ENCODE results near the gene CAB39L. TPM values are rescaled to one million over a fixed set of nuclear protein-coding genes. Genes with fewer than 3 reads are reported as not detected.

The CAB39L gene
- polyA plus RNA-seq, 2 of the 4 experiments (the other 2 are of a cell fraction) = 2.3 to 5.2 TPM

DNA sequence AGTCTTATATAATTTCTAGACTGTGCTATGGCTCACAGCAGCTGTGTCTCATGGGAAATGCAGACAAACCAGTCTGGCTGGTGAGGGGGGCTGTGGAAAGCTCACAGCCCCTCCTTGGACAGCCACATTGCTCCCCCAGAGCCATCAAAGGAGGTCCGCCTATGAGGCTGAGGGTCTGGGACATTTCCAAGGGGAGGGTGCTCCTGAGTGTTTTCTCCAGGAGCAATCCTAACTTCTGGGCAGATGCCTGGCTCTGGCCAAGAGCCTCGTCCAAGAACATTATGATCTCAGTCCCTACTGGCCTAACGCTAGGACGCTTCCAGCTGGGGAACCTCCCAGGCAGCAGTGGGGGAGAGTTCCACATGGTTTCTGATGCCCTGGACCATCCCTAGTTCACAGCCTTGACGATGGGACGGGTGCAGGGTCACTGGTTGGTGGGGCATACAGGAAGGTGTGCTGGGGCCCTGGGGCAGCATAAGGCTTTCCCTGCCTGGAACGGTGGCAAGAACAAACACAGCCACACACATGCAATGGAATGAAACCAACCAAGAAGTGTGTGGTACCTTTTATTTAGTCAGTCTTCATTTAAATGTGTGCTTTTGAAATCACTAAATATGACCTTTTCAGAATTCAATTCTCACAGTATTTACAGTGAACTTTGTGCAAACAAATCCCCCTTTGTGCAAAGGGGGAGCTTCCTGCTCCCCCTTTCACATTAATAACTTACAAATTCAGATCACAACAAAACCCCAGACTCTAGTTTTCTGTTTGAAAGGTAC, 135.6 kb downstream of the CAB39L start:
- H3K4me1 ChIP-seq = peaks cover 11% of the 10 kb centered on the region; the same call in 1 of the 3 replicates
- DNase-seq (ENCODE audit: low read depth in 1 of 2, low spot score in 1 of 2) = no peak
- H3K9me3 ChIP-seq = no peaks in the 10 kb centered on the region
- 41% methylated on average over 7 of the region's 7 CpGs for WGBS (ENCODE audit: missing lambda C conversion rate)
- no peak overlapping the region for H3K27ac ChIP-seq
- H3K4me2 ChIP-seq = no peak overlapping the region; the same call in 2 of the 3 replicates
- POLR2A ChIA-PET = no interaction called here
- FAIRE-seq = no peak
- TF ChIP-seq GATA3 (IDR thresholded peaks at IDR 0.05; ENCODE audit: borderline replicate concordance) = no peak
- no peak for TF ChIP-seq NR3C1 (IDR thresholded peaks at IDR 0.05)
- no peak for TF ChIP-seq MAZ (IDR thresholded peaks at IDR 0.05; ENCODE audit: borderline replicate concordance, low read depth, low read length)
- TF ChIP-seq EHMT2 (IDR thresholded peaks at IDR 0.05; ENCODE audit: low read depth) = no peak
- TF ChIP-seq NFE2L2 (conservative IDR thresholded peaks at IDR 0.05; ENCODE audit: low read length) = no peak
- no peak for TF ChIP-seq PHF8 (IDR thresholded peaks at IDR 0.05; ENCODE audit: borderline replicate concordance, low read depth)
- TF ChIP-seq, protein P1, sequence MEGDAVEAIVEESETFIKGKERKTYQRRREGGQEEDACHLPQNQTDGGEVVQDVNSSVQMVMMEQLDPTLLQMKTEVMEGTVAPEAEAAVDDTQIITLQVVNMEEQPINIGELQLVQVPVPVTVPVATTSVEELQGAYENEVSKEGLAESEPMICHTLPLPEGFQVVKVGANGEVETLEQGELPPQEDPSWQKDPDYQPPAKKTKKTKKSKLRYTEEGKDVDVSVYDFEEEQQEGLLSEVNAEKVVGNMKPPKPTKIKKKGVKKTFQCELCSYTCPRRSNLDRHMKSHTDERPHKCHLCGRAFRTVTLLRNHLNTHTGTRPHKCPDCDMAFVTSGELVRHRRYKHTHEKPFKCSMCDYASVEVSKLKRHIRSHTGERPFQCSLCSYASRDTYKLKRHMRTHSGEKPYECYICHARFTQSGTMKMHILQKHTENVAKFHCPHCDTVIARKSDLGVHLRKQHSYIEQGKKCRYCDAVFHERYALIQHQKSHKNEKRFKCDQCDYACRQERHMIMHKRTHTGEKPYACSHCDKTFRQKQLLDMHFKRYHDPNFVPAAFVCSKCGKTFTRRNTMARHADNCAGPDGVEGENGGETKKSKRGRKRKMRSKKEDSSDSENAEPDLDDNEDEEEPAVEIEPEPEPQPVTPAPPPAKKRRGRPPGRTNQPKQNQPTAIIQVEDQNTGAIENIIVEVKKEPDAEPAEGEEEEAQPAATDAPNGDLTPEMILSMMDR (IDR thresholded peaks at IDR 0.05) = no peak
- no peak for TF ChIP-seq RNF2 (IDR thresholded peaks at IDR 0.05; ENCODE audit: borderline replicate concordance, low read depth)
- no peak for TF ChIP-seq KDM5A (IDR thresholded peaks at IDR 0.05)
- no peak for TF ChIP-seq CBX8 (IDR thresholded peaks at IDR 0.05)
- no peak for TF ChIP-seq POLR2A (IDR thresholded peaks at IDR 0.05; ENCODE audit: low read length)
- TF ChIP-seq CHD2 (IDR thresholded peaks at IDR 0.05; ENCODE audit: low read length, partially characterized antibody) = no peak
- ATAC-seq = no peak
- no peak overlapping the region for H3K4me3 ChIP-seq
- CTCF ChIA-PET = interaction anchor here (2.7 kb wide), 1 partner anchor 298 kb away, joined by 8 read pairs; no protein-coding TSS in a partner anchor

- DNase-seq (ENCODE audit: low read depth in 1 of 2, low spot score in 1 of 2) (no peak), ATAC-seq (no peak), FAIRE-seq (no peak)
- Histone ChIP-seq H3K9me3 (no peaks in the 10 kb centered on the region), H3K4me1 (peaks cover 11% of the 10 kb centered on the region; the same call in 1 of the 3 replicates), H3K27ac (no peak overlapping the region), H3K4me2 (no peak overlapping the region), H3K4me3 (no peak overlapping the region)
- no peak for TF ChIP-seq SREBF2 (IDR thresholded peaks at IDR 0.05)
- no peak for TF ChIP-seq CHD4 (IDR thresholded peaks at IDR 0.05; ENCODE audit: borderline replicate concordance)
- no peak for TF ChIP-seq KDM1A (IDR thresholded peaks at IDR 0.05; ENCODE audit: low read depth)
- no peak for TF ChIP-seq POLR2A (IDR thresholded peaks at IDR 0.05; ENCODE audit: low read length)
- TF ChIP-seq POLR2AphosphoS2 (conservative IDR thresholded peaks at IDR 0.05; ENCODE audit: low read length) = no peak
- no peak for TF ChIP-seq MAFK (IDR thresholded peaks at IDR 0.05; ENCODE audit: partially characterized antibody)
- no peak for TF ChIP-seq TP53 (CRISPR knock-in tag; IDR thresholded peaks at IDR 0.05)
- no peak for TF ChIP-seq KDM5A (IDR thresholded peaks at IDR 0.05)
- TF ChIP-seq JUNB (IDR thresholded peaks at IDR 0.05) = no peak
- TF ChIP-seq, protein P2, sequence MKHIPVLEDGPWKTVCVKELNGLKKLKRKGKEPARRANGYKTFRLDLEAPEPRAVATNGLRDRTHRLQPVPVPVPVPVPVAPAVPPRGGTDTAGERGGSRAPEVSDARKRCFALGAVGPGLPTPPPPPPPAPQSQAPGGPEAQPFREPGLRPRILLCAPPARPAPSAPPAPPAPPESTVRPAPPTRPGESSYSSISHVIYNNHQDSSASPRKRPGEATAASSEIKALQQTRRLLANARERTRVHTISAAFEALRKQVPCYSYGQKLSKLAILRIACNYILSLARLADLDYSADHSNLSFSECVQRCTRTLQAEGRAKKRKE (CRISPR knock-in tag; IDR thresholded peaks at IDR 0.05; ENCODE audit: low read depth) = no peak
- no peak for TF ChIP-seq RARB (CRISPR knock-in tag; IDR thresholded peaks at IDR 0.05)
- no peak for TF ChIP-seq RAD21 (conservative IDR thresholded peaks at IDR 0.05 in 1 of 2, IDR thresholded peaks at IDR 0.05 in 1 of 2)
- TF ChIP-seq CBX8 (IDR thresholded peaks at IDR 0.05) = no peak
- TF ChIP-seq NPAS2 (CRISPR knock-in tag; IDR thresholded peaks at IDR 0.05; ENCODE audit: borderline replicate concordance) = no peak
- no peak for TF ChIP-seq CBX2 (IDR thresholded peaks at IDR 0.05; ENCODE audit: borderline replicate concordance, low read depth)
- no peak for TF ChIP-seq FOXS1 (CRISPR knock-in tag; IDR thresholded peaks at IDR 0.05)
- TF ChIP-seq HEYL (CRISPR knock-in tag; IDR thresholded peaks at IDR 0.05) = no peak
- TF ChIP-seq TFCP2L1 (CRISPR knock-in tag; IDR thresholded peaks at IDR 0.05) = no peak
- TF ChIP-seq ZNF302 (CRISPR knock-in tag; IDR thresholded peaks at IDR 0.05) = no peak
- no peak for TF ChIP-seq ZFP36 (IDR thresholded peaks at IDR 0.05; ENCODE audit: borderline replicate concordance, partially characterized antibody)
- WGBS (ENCODE audit: missing lambda C conversion rate) = 88% methylated on average over 6 of the region's 6 CpGs
- POLR2A ChIA-PET = no interaction called here
- CTCF ChIA-PET = interaction anchor here (0.7 to 2.7 kb wide), 2 partner anchors 130 to 299 kb away, joined by 5 to 8 read pairs; no protein-coding TSS in a partner anchor
These were observed 136.5 kb downstream of the CAB39L start for GRCh38 chr13:49307365-49307764.
